Smooth muscle cell (in vitro differentiated cells): ENCODE results near the gene BEAN1. TPM values are rescaled to one million over a fixed set of nuclear protein-coding genes. Genes with fewer than 3 reads are reported as not detected.

Source experiments
- DNase-seq: peaks from one replicate; lab custom pipeline; 2025; ENCODE audit not compliant: unreplicated experiment; lab: John Stamatoyannopoulos, UW
- H2AFZ ChIP-seq: fragments of 200-600 bp; sonication (generic); 2 replicates; pipeline ENCODE4 v1.6.0; 2016; ENCODE audit warnings: antibody characterized with exemption, low read depth, mild to moderate bottlenecking
- H3F3A ChIP-seq: fragments of 200-600 bp; sonication (generic); 2 replicates; pipeline ENCODE4 v1.6.0; 2017; ENCODE audit warnings: antibody characterized with exemption, low read depth
- H3K27ac ChIP-seq: fragments of 200-600 bp; sonication (generic); 2 replicates; pipeline ENCODE4 v1.5.1; 2016; ENCODE audit warnings: low read depth, mild to moderate bottlenecking
- H3K27me3 ChIP-seq: fragments of 200-600 bp; sonication (generic); 2 replicates; pipeline ENCODE4 v1.6.1; 2016; ENCODE audit warnings: low read depth, mild to moderate bottlenecking
- H3K36me3 ChIP-seq: fragments of 200-600 bp; sonication (generic); 2 replicates; pipeline ENCODE4 v1.5.1; 2016; ENCODE audit warnings: low read depth
- H3K4me1 ChIP-seq: fragments of 200-600 bp; sonication (generic); 2 replicates; pipeline ENCODE4 v1.5.1; 2016; ENCODE audit warnings: low read depth
- H3K4me2 ChIP-seq: fragments of 200-600 bp; sonication (generic); 2 replicates; pipeline ENCODE4 v1.6.0; 2016; ENCODE audit warnings: mild to moderate bottlenecking
- H3K4me3 ChIP-seq: fragments of 200-600 bp; sonication (generic); 2 replicates; pipeline ENCODE4 v1.5.1; 2016; ENCODE audit warnings: mild to moderate bottlenecking
- H3K79me2 ChIP-seq: fragments of 200-600 bp; sonication (generic); 2 replicates; pipeline ENCODE4 v1.6.0; 2016; ENCODE audit warnings: low read depth, mild to moderate bottlenecking
- H3K9ac ChIP-seq: fragments of 200-600 bp; sonication (generic); 2 replicates; pipeline ENCODE4 v1.6.0; 2016; ENCODE audit warnings: low read depth
- H3K9me3 ChIP-seq: fragments of 200-600 bp; sonication (generic); replicated peaks from 2 replicates; pipeline ENCODE4 v1.5.1; 2016; ENCODE audit warnings: low read depth
- H4K20me1 ChIP-seq: fragments of 200-600 bp; sonication (generic); 2 replicates; pipeline ENCODE4 v1.6.0; 2016; ENCODE audit warnings: low read depth
- WGBS: methylation state at CpG from one replicate; pipeline ENCODE4 v1.1.7; 2016; ENCODE audit warnings: low lambda C conversion rate; 5-methylcytosine and 5-hydroxymethylcytosine counted together
- polyA plus RNA-seq: library from polyadenylated mRNA; unstranded; fragments of >200 nt; fragmentation: Nextera tagmentation; extraction: Ambion mirVana; gene quantifications from 2 replicates; pipeline ENCODE4 v1.2.1, GENCODE V29; 2016
- total RNA-seq: library from RNA; depleted of rRNA; stranded (reverse); fragments of >200 nt; gene quantifications from 2 replicates; pipeline ENCODE4 v1.2.3, GENCODE V29; 2014
- TF ChIP-seq, protein P1 (sequence below): fragments of 200-600 bp; sonication (generic); IDR thresholded peaks from 2 replicates; pipeline ENCODE4 v1.5.1; 2017; ENCODE audit warnings: borderline replicate concordance, mild to moderate bottlenecking, antibody characterized with exemption; ENCODE audit not compliant: insufficient read depth, poor library complexity, severe bottlenecking

The BEAN1 gene
- total and polyA plus RNA-seq, 2 experiments from 2014 or later, result 0.94 to 4.9 TPM

DNA sequence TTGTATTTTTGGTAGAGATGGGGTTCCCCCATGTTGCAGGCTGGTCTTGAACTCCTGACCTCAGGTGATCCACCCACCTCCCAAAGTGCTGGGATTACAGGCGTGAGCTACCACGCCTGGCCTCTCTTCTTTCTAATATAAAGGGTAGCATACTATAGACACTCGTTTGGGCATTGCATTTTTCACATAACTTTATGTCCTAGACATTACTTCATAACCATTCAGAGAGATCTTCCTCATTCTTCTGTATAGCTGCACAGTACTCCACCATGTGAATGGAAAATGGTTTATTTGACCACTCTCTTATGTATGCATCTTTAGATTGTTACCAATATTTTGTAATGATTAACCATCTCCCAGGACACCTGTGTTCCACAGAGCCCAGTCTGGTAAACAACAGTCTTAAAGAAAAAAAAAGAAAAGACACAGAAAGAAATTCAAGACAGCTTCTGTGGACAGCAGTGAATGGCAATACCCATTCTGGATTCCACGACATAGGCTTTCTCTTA, 80.7 kb downstream of the BEAN1 start:
- no peak overlapping the region for H3K27ac ChIP-seq
- TF ChIP-seq, protein P1, sequence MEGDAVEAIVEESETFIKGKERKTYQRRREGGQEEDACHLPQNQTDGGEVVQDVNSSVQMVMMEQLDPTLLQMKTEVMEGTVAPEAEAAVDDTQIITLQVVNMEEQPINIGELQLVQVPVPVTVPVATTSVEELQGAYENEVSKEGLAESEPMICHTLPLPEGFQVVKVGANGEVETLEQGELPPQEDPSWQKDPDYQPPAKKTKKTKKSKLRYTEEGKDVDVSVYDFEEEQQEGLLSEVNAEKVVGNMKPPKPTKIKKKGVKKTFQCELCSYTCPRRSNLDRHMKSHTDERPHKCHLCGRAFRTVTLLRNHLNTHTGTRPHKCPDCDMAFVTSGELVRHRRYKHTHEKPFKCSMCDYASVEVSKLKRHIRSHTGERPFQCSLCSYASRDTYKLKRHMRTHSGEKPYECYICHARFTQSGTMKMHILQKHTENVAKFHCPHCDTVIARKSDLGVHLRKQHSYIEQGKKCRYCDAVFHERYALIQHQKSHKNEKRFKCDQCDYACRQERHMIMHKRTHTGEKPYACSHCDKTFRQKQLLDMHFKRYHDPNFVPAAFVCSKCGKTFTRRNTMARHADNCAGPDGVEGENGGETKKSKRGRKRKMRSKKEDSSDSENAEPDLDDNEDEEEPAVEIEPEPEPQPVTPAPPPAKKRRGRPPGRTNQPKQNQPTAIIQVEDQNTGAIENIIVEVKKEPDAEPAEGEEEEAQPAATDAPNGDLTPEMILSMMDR, result no peak
- H3K4me3 ChIP-seq, result no peak overlapping the region
- DNase-seq, result no peak
- H3K9ac ChIP-seq, result no peak overlapping the region
- H4K20me1 ChIP-seq, result no peaks in the 10 kb centered on the region
- H3K36me3 ChIP-seq, result no peaks in the 10 kb centered on the region
- H3K4me1 ChIP-seq, result peaks cover 22% of the 10 kb centered on the region
- no peak overlapping the region for H3K4me2 ChIP-seq
- WGBS, result 84% methylated on average over 4 of the region's 4 CpGs
- H2AFZ ChIP-seq, result no peak overlapping the region
- no peaks in the 10 kb centered on the region for H3K9me3 ChIP-seq
- H3K79me2 ChIP-seq, result no peaks in the 10 kb centered on the region
- H3F3A ChIP-seq, result no peaks in the 10 kb centered on the region
- H3K27me3 ChIP-seq, result no peaks in the 10 kb centered on the region

DNA sequence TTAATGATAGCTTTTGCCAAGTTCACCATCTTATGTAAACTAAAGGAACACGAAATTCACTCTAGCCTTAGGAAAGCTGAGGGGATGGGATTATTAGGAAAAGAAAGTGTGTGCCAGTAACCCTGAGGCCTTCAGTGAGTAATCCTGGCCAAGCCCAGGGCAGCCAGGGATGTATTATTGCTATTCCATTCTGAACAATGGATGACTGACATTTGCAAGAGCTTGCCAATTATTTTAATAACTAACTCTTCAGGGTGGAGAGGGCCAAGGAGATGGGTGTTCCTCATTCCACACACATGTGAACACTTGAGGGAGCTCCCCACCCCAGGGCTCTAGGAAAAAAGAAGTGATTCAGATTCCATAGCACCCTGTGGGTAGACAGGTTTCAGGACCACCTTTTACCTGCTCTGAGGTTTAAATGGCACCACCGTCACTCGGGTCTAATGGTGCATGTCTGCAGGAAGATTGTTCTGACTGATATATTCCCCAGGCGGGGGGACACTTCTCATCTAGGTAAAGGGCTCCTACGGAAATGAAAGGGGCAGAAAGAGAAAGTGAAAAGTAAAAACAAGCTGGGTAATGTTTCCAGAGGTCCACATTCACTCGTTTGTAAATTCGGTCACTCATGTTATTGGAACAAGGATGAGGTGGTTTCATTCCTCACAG, 81.3 kb downstream of the BEAN1 start:
- no peak overlapping the region for H2AFZ ChIP-seq
- no peak overlapping the region for H3K4me3 ChIP-seq
- H3K36me3 ChIP-seq, result no peaks in the 10 kb centered on the region
- no peaks in the 10 kb centered on the region for H3K79me2 ChIP-seq
- no peaks in the 10 kb centered on the region for H4K20me1 ChIP-seq
- 87% methylated on average over 7 of the region's 7 CpGs for WGBS
- no peak overlapping the region for H3K4me2 ChIP-seq
- H3K9ac ChIP-seq, result no peak overlapping the region
- H3K9me3 ChIP-seq, result no peaks in the 10 kb centered on the region
- H3K4me1 ChIP-seq, result peaks cover 22% of the 10 kb centered on the region
- H3K27ac ChIP-seq, result no peak overlapping the region
- H3F3A ChIP-seq, result no peaks in the 10 kb centered on the region
- TF ChIP-seq, protein P1, result no peak
- no peak for DNase-seq
- no peaks in the 10 kb centered on the region for H3K27me3 ChIP-seq

DNA sequence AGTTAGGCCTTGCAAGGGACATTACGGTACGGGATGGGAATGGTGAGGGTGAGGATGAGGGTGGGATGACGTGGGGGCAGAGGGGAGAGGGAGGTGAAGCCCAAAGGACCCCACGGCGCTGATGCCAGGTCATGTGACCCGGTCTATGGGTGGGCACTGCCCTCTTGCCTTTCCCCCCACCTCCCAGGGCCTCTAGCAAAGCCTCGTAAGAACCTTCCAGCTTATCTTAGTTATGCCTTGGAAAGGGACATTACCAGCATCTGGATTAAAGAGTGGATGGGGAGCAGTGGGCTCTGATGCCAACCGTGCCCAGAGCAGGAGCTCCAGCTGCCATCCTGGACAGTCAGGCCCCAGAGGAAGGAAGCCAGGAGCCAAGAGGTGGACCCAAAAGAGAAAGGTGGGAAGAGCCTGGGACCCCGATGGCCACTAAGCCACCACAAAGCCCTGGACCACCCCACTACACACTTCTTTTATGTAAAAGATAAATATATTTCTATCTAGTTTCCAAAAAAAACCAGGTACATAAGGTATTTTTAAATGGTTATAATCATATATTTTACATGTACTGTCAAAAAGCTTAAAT, 81.9 kb downstream of the BEAN1 start:
- peaks cover 22% of the 10 kb centered on the region for H3K4me1 ChIP-seq
- H3K79me2 ChIP-seq, result no peaks in the 10 kb centered on the region
- DNase-seq, result no peak
- H3K9ac ChIP-seq, result no peak overlapping the region
- no peaks in the 10 kb centered on the region for H3K9me3 ChIP-seq
- no peak overlapping the region for H3K4me3 ChIP-seq
- no peaks in the 10 kb centered on the region for H3K27me3 ChIP-seq
- H3K4me2 ChIP-seq, result no peak overlapping the region
- WGBS, result 85% methylated on average over 9 of the region's 9 CpGs
- H4K20me1 ChIP-seq, result no peaks in the 10 kb centered on the region
- TF ChIP-seq, protein P1, result no peak
- H3F3A ChIP-seq, result no peaks in the 10 kb centered on the region
- H3K27ac ChIP-seq, result no peak overlapping the region
- H2AFZ ChIP-seq, result no peak overlapping the region
- no peaks in the 10 kb centered on the region for H3K36me3 ChIP-seq
